NCI-H187 treated with DMSO at 0.1 percent for 48 hours (cell line): ENCODE data around the gene ATP6V0D1.

Experiments
- DNase-seq: peaks from one replicate; lab custom pipeline; 2025; lab: John Stamatoyannopoulos, UW

ATP6V0D1 gene

DNA sequence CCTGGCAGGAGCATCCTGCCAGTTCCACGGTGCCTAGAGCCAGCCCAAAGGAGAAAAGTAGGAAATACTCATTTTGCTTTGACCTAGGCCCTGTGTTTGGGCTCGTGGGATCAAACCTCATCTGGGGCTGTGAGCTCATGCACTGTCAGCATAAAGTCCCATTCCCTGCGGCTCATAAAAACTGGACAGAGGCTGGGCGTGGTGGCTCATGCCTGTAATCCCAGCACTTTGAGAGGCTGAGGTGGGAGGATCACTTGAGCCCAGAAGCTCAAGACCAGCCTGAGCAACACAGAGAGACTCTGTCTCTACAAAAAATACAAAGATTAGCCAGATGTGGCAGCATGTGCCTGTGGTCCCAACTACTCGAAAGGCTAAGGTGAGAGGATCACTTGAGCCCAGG is 17.9 kb downstream of the ATP6V0D1 start:
- DNase-seq = no peak

DNA sequence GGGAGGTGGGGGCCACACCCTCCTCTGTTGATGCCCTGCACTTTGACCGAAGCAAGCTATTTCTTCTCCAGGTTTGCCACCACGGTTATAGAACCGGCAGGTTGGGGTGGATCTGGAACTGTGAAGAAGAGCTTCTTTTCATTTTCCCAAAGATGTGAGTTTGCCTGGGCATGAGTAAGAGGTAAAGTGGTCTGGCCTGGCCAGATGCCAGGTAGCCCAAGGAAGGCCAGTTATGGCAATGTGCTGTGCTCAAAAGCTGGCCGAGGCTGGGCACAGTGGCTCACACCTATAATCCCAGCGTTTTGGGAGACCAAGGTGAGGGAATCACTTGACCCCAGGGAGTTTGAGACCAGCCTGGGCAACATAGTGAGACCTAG is 18.7 kb downstream of the ATP6V0D1 start:
- DNase-seq = no peak

GRCh38 chr16:67461600-67462278 is 19.2 kb downstream of the ATP6V0D1 start:
- DNase-seq = no peak

DNA sequence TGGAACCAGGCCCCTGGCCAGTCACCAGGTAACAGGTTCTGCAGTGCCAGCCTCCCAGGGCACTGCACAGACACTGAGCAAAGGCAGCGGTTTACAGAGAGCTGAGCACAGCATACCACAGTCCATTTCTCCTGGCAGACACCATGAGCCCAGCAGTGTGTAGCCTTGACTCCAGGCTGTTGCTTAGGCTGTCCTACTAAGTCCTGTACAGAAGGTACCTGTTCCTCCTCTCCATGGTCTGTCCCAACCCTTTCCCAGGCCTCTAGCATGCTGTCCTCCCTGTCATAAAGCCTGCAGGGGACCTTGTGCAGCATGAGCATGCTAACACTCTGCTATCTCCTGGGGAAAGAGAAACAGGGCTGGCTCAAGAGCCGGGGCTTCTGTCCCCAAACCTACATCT is 20.0 kb downstream of the ATP6V0D1 start:
- DNase-seq = no peak

- DNase-seq = no peak
These were observed 20.8 kb downstream of the ATP6V0D1 start for GRCh38 chr16:67460168-67460567.

GRCh38 chr16:67459861-67460150 is 21.2 kb downstream of the ATP6V0D1 start:
- no peak for DNase-seq

GRCh38 chr16:67459066-67459860 is 21.7 kb downstream of the ATP6V0D1 start:
- no peak for DNase-seq

DNA sequence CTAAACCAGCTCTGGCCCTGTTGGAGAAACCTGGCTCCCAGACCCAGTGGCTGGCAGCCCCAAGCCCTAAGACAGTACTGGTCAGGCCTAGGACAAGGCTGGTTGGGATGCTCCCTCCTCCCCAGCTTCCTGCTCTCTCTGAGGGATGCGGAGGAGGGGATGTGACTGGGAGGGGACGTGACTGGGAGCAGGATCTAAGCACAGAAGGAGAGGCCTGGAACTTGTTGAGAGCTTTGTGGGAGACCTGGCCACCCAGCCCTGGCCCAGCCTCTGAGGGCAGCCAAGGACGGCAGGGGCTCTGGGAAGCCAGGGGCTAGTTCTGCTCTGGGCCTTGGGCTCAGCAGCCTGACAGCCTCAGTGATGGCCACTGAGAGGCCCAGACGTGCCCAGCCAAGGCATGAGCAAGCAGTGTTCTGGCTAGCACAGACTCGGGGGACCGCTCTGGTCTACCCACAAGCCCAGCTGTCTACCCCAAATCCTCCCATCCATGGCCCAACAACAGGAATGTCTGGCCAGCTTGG is 22.8 kb downstream of the ATP6V0D1 start:
- no peak for DNase-seq

DNA sequence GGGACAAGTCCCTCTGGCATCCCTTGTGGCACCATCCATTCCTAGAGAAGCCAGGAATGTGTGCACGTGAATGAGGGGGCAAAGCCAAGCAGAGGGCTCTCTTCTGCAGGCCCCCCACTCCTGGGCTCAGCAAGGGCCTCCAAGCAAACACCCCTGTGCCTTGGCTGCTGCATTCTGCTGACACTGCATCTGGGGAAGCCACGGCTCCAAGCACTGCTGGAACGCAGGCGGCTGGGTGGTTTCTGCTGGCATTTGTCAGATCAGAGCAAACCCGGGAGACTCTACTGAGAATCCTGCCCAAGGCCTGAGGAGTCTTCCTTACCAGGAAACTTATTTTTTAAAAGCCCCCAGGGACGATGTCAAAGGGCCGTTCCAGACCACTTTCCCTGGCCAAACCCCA is 23.3 kb downstream of the ATP6V0D1 start:
- DNase-seq = no peak

- DNase-seq = no peak
These were observed 24.4 kb downstream of the ATP6V0D1 start for GRCh38 chr16:67456391-67457081.

GRCh38 chr16:67454852-67455251 is 26.1 kb downstream of the ATP6V0D1 start:
- no peak for DNase-seq

DNA sequence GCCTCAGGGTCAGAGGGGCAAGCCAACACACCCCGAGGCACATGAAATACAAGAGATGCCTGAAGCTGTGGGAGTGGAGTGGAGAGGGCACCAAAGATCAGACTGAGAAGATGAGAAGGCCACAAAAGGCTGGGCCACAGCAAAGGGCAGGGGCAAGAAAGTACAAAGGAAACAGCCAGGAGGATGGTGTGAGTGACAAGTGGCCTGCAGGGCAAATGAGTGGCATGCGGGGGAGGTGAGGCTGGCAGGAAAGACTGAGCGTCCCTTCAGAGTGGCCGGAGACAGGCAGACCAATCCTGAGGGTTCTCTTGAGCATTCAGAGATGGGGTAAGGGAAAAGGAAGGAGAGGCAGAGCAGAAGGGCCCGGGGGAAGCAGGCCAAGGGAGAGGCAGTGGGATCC is 26.9 kb downstream of the ATP6V0D1 start:
- no peak for DNase-seq

GRCh38 chr16:67451704-67452435 is 29.1 kb downstream of the ATP6V0D1 start:
- DNase-seq = no peak

DNA sequence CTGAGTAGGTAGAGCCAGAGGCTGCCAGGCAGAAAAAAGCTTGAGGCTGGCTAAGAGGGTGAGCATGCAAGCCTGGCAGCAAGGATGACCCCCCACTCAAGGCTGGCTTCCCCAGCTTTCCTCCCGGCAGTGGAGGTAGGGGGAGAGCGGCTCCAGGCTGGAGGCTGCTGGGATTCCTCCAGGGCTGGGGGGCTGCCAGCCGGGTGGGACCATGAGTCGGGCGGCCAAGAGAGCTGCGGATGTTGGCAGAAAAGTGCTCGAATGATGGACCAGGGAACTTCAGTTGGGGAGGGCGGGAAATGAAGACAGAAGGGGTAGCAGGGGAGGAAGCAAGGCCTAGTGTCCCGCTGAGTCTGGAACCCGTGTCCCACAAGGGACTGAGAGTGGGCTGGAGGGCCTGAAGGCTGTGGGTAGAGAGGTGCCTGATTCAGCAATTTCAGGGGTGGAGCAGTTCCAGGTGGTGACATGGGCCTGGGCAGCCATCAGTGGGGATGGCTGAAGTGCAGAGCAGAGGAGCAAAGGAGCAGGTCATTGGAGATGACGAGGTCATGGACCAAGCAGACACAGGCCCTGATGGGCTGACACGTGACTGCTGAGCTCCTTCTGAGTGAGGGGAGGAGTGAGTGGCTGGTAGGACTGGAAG is 29.8 kb downstream of the ATP6V0D1 start:
- DNase-seq = no peak

DNA sequence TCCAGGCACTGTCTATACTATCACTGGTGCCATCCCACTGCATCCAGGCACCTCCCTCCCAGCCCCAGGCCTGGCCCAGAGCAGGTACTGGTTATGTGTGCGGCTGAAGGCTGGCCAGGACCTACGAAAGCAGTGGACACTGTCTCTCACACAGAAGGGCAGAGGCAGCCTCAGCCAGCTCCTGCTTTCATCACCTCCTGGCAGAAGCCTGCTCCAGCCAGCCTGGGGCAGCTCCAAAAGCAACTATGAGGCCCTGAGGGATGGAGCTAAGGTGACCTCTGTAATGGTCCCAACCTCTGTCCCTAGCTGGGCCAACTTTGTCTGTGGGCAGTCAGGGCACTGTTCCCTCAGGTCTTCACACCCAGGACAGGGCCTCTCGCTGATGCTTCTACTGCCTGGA is 31.2 kb downstream of the ATP6V0D1 start:
- no peak for DNase-seq

GRCh38 chr16:67449336-67449735 is 31.6 kb downstream of the ATP6V0D1 start:
- no peak for DNase-seq

DNA sequence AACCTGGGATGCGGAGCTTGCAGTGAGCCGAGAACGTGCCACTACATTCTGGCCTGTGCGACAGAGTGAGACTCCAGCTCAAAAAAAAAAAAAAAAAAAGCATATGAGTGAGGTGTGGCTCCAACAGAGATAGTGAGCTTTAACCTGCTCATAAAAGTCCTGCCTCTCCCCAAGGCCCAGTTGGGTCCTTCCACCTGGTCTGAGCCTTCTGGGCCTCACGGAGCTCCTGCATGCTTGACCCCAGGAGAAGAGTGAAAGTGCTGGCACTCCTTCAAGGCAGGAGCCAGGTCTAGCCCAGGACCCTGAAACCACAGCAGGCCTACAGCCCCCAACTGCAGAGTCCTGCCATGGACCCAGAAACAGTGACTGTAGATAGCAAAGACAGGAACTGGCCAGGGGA is 32.4 kb downstream of the ATP6V0D1 start:
- no peak for DNase-seq

- no peak for DNase-seq
These were observed 33.4 kb downstream of the ATP6V0D1 start for GRCh38 chr16:67447508-67448076.

DNA sequence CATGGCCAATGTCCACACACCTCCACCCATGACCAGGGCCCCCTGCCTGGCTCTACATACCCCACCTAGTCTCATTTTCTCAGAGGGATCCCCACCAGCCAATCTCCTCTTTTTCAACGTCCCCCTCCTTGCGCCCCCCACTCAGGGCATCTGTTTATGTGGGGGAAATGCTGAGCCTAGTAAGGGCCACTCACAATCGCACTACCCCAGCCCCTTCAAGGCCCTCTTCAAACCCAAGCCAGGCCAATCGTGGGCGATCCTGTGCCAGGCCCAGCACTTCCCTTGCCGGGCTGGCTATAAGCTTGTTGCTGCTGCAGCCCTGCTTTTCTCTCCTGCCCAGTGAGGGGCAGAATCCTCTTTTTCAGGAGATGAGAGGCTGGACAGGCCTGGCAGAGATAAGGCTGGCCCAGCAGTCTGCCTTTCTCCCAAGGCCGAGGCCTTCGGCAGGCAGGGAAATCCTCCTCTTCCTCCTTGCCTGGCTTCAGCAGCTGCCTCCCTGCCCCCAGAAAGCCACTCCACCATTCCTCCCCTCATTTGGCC is 33.9 kb downstream of the ATP6V0D1 start:
- no peak for DNase-seq

DNA sequence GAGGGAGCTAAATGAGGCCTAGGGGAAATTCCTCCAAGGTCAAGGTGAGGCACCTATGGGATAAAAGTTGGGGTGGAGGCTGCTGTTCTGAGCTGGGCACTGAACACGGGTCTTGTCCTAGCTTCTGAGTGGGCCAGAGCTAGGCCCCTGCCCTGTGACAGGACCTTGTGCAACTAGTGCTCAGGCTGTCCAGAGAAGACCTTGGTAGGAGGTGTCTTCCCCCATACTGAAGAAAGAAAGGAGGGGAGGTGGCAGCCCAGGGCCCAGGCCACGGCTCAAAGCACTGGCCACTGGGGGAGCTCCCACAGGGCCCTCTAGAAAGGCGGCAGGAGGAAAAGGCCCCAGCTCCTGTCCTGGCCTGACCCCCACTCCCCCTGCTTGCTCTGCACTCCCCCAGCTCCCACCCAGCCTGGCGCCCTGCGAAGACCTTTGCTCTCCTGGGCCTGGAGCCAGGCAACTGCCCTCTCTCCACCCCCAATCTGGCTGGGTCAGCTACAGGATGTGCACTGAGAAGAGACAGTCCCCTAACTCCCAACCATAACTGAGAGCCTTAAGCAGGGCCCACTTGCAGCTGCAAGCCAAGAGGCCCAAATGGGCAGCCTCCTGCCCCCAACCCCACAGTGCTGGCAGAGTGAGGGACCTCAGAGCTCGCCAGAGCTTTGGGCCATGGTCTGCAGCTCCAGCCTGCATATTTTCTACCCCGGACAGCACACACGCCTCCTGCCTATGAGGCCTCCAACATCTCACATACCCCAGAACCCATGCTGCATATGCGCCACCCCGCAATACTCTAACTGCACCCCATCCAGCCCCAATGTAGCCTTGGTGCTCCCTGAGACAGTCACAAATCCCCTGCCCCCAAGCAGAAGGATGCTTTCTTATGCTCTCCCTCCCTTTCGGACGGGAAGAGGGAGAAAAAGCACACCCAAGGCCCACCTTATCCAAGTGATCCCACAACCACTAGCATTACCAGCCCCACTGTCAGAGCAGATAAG is 34.7 kb downstream of the ATP6V0D1 start:
- DNase-seq = no peak
